ENCODE measurements around the gene RNF152.

- no peak for TF ChIP-seq CTCF (IDR thresholded peaks at IDR 0.05)
- TF ChIP-seq POLR2AphosphoS5 (IDR thresholded peaks at IDR 0.05), result no peak
Measured at GRCh38 chr18:61833387-61833786, 59.4 kb downstream of the RNF152 start.
